IMR-90 (cell line): ENCODE results near the gene GPN1.

Experiments used
- CHD1 ChIP-seq: IDR thresholded peaks from 2 replicates; pipeline ENCODE4 v1.6.1; 2012; ENCODE audit warnings: low read depth, low read length, improper control_type of control experiment
- FOS ChIP-seq: fragments of 150-350 bp; IDR thresholded peaks from 2 replicates; pipeline ENCODE4 v1.6.1; 2016; ENCODE audit warnings: low read depth, low read length
- MAFK ChIP-seq: IDR thresholded peaks from 2 replicates; pipeline ENCODE4 v1.6.1; 2012; ENCODE audit warnings: low read depth, low read length, improper control_type of control experiment
- NFE2L2 ChIP-seq: fragments of 150-350 bp; IDR thresholded peaks from 2 replicates; pipeline ENCODE4 v1.6.1; 2016; ENCODE audit warnings: low read depth, mild to moderate bottlenecking, low read length
- POLR2A ChIP-seq: IDR thresholded peaks from 2 replicates; pipeline ENCODE4 v1.6.1; 2012; ENCODE audit warnings: mild to moderate bottlenecking, low read depth, low read length
- RAD21 ChIP-seq: IDR thresholded peaks from 2 replicates; pipeline ENCODE4 v1.6.1; 2012; ENCODE audit warnings: low read length, improper control_type of control experiment
- RCOR1 ChIP-seq: IDR thresholded peaks from 2 replicates; pipeline ENCODE4 v1.6.1; 2012; ENCODE audit warnings: mild to moderate bottlenecking, low read length, improper control_type of control experiment; ENCODE audit not compliant: insufficient replicate concordance
- SMC3 ChIP-seq: fragments of 150-350 bp; IDR thresholded peaks from 2 replicates; pipeline ENCODE4 v1.6.1; 2016; ENCODE audit warnings: low read depth, mild to moderate bottlenecking, antibody characterized with exemption, low read length, moderate library complexity
- TF ChIP-seq, protein P1 (sequence below): conservative IDR thresholded peaks from 2 replicates; pipeline ENCODE4 v1.5.1; 2012; ENCODE audit warnings: mild to moderate bottlenecking, low read depth, low read length, improper control_type of control experiment

DNA sequence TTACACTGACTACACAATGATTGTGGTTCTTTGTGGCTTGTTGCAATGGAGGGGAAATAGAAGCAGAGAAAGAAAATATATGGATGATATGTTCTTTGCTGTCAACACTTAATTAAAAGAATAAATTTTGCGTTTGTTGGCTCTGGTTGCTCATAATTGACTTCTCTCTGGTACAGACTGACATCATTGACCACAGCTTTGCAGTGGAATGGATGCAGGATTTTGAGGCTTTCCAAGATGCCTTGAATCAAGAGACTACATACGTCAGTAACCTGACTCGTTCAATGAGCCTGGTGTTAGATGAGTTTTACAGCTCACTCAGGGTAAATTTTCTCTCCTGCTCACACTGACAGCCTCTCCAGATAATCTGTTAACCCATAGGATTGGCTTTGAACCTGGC is 9.9 kb downstream of the GPN1 start:
- TF ChIP-seq POLR2A (no peak), FOS (no peak), RAD21 (no peak), SMC3 (no peak), MAFK (no peak), NFE2L2 (no peak), RCOR1 (no peak), CHD1 (no peak)
- TF ChIP-seq, protein P1, sequence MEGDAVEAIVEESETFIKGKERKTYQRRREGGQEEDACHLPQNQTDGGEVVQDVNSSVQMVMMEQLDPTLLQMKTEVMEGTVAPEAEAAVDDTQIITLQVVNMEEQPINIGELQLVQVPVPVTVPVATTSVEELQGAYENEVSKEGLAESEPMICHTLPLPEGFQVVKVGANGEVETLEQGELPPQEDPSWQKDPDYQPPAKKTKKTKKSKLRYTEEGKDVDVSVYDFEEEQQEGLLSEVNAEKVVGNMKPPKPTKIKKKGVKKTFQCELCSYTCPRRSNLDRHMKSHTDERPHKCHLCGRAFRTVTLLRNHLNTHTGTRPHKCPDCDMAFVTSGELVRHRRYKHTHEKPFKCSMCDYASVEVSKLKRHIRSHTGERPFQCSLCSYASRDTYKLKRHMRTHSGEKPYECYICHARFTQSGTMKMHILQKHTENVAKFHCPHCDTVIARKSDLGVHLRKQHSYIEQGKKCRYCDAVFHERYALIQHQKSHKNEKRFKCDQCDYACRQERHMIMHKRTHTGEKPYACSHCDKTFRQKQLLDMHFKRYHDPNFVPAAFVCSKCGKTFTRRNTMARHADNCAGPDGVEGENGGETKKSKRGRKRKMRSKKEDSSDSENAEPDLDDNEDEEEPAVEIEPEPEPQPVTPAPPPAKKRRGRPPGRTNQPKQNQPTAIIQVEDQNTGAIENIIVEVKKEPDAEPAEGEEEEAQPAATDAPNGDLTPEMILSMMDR = no peak
